ENCODE measurements around the gene THAP6.

- TF ChIP-seq CTCF (conservative IDR thresholded peaks at IDR 0.05 in 1 of 2, IDR thresholded peaks at IDR 0.05 in 1 of 2; ENCODE audit: low read depth in 1 of 2, low read length in 2 of 2): no peak
- no peak for TF ChIP-seq EZH2 (IDR thresholded peaks at IDR 0.05; ENCODE audit: low read length, missing control alignments)
Observed at GRCh38 chr4:75469896-75470295, 44.4 kb upstream of the THAP6 start.
